ENCODE data around the gene KRT2. TPM values are rescaled to one million over a fixed set of nuclear protein-coding genes. Genes with fewer than 3 reads are reported as not detected.

The KRT2 gene
- polyA plus RNA-seq (ENCODE audit: insufficient read length in 4 of 4), result not detected

GRCh38 chr12:52651726-52652261 is at the start of gene KRT2:
KRT2 (minus strand) TSS chr12:52652211; CDS start chr12:52652142, 69 bp downstream.
- no peak for DNase-seq (ENCODE audit: low read depth in 4 of 4, low spot score in 2 of 4)

- no peak for DNase-seq (ENCODE audit: low read depth in 4 of 4, low spot score in 2 of 4)
Observed at GRCh38 chr12:52701281-52701680, 49.3 kb upstream of the KRT2 start.

DNA sequence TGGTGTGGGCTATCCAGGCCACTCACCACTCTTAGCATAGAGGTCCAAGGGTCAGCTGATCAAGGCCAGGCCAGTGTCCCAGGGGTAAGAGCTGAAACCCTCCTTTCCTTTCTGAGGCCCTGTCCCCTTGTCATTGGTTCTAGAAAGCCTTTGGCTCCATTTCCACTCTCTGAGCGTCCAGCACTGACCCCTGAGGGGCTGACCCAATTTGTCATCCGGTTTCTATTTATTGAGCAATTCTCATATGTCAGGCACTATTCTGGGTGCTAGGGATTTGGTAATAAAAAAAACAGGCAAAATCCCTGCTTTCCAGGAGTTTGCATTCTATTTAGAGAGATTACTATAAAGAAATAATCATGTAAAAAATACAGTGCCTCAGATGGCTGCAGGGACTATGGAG is 47.9 kb upstream of the KRT2 start:
- no peak for DNase-seq (ENCODE audit: low read depth in 4 of 4, low spot score in 2 of 4)

DNA sequence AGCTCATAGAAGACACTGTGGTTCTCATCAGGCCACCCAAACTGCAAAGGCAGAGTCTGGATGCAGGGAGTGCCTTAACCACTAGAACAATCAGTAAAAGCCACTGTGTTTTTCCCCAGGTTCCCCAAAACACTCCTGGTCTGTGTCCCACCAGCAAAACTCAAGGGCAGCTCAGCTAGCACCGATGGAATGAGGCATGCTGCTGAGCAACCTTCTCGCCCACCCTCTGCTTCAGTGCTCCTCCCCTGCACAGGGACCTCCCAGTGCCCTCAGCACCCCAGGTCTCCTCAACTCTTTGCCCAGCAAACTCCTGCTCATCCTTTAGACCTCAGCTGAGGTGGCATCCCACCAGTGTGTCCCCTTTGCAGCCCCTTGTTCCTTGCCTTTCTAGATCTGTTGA is 47.4 kb upstream of the KRT2 start:
- DNase-seq (ENCODE audit: low read depth in 4 of 4, low spot score in 2 of 4), result no peak

GRCh38 chr12:52698651-52699340 is 46.8 kb upstream of the KRT2 start:
- DNase-seq (ENCODE audit: low read depth in 4 of 4, low spot score in 2 of 4), result no peak

DNA sequence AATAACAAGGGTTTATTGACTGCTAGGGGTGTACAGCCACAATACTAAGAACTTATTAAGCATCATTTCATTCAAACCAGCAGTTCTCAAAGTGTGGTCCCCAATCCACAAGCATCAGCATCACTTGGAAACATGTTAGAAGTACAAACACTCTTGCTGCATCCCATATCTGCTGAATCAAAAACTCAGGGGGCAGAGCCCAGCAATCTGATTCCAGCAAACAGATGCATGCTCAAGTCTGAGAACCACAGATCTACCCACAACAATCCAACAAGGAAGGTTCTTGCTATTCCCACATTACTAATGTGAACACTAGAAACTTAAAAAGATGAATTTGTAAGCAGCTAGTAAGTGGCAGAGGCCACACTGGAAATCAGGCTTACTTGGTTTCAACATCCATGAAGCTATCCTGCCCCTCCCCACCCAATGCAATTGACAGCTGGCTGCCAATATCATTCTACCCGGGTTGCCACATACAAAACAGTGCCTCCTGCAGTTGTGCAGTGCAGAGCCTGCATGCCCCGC is 45.1 kb upstream of the KRT2 start:
- no peak for DNase-seq (ENCODE audit: low read depth in 4 of 4, low spot score in 2 of 4)

DNA sequence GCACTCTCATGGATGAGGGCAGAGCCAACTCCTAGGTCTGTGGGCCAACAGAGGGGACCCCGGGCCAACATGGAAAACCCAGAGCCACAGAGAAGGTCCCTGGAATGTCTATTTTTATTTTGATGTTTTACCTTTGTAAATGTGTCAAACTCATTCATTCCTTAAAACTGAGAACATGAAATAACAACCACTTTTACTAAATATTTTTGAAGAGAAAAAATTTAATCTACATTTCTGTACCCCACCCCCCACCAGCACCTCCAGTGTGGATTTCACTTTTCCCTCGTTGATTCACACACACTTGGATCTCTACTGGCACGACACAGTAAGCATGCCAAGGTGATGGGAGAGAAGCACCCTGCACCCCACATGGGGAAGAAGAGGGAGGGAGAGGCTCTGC is 44.6 kb upstream of the KRT2 start:
- DNase-seq (ENCODE audit: low read depth in 4 of 4, low spot score in 2 of 4), result no peak

DNA sequence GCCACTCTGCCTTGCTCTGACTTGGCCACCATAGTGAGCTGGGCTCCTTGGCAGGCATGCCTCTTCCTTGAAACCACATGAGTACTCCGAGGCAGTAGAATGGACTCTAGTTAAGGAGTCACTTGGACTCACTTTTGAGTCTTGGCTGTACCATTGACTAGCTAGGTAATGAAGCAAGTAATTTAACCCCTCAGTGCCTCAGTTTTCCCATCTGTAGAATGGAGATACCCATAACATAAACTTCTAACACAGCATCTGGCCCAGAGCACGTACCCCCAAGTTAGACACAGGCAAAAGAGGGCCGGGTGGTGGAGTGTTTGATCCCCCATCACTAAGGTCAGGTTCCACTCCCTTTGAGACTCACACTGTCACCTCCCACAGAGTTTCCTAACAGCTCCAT is 43.0 kb upstream of the KRT2 start:
- DNase-seq (ENCODE audit: low read depth in 4 of 4, low spot score in 2 of 4), result no peak

GRCh38 chr12:52694151-52694550 is 42.1 kb upstream of the KRT2 start:
- DNase-seq (ENCODE audit: low read depth in 4 of 4, low spot score in 2 of 4), result no peak

GRCh38 chr12:52693261-52693660 is 41.2 kb upstream of the KRT2 start:
- no peak for DNase-seq (ENCODE audit: low read depth in 4 of 4, low spot score in 2 of 4)

DNA sequence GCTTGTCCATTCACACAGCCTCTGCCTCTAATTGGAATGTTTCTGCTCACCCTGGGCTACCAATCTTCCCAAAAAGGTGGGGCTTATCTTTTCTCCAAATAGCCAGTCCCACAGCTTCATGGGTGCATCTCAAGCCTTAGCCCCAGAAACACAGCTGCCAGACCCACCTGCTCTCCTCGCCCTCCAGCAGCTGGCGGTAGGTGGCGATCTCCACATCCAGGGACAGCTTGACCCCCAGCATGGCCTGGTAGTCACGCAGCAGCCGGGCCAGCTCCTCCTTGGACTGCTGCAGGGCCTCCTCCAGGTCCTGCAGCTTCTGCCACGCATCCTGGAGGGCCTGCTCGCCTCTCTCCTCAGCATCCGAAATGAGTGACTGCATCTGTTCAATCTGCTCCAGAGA is 40.2 kb upstream of the KRT2 start:
- DNase-seq (ENCODE audit: low read depth in 4 of 4, low spot score in 2 of 4), result no peak

DNA sequence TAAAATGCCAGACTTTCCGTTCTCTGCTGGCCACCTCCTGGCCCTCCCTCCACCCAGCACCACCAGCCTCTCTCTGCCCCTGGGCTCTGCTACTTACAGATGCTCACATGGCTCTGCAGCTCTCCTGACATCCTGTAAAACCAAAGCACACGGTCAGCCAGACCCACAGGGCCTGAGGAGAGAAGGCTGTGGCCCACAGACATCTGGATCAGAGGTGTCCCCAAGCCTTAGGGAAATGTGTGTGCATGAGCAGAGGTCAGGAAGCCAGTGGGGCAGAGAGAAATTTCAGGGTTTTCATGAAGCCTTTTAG is 39.8 kb upstream of the KRT2 start:
- no peak for DNase-seq (ENCODE audit: low read depth in 4 of 4, low spot score in 2 of 4)

GRCh38 chr12:52691076-52691840 is 39.2 kb upstream of the KRT2 start:
- no peak for DNase-seq (ENCODE audit: low read depth in 4 of 4, low spot score in 2 of 4)

DNA sequence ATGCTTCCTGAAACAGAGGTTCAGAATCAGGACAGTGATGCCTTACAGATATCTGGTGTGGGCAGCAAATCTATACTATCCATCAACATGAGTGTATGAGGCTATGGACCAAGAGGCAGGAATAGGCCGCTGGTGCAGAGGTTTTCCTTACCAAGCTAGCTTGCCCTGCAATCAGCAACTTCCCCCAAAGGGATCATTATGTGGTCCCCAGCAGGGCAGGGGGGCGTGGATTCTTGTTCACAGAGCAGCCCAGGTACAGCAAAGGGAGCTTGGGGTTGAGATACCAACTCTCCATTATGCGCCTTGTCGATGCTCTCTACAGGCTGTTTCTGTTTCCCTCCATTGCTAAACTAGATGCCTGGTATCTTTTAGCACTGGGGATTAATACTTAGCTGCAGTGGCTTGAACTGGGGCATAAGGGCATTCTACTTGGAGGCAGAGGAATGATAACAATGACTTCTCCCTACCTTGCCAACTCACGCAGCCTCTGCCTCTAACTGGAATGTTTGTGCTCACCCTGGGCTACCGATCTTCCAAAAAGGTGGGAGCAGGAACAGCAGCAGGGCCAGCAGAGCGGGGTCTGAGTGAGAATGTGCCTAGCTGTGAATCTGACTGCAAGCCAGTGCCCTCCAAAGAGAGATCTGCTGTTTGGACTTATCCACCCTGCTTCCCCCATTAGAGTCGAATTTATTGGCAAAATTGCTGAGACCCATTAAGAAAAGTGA is 38.5 kb upstream of the KRT2 start:
- DNase-seq (ENCODE audit: low read depth in 4 of 4, low spot score in 2 of 4), result no peak

- no peak for DNase-seq (ENCODE audit: low read depth in 4 of 4, low spot score in 2 of 4)
Observed at GRCh38 chr12:52689936-52690335, 37.9 kb upstream of the KRT2 start.

DNA sequence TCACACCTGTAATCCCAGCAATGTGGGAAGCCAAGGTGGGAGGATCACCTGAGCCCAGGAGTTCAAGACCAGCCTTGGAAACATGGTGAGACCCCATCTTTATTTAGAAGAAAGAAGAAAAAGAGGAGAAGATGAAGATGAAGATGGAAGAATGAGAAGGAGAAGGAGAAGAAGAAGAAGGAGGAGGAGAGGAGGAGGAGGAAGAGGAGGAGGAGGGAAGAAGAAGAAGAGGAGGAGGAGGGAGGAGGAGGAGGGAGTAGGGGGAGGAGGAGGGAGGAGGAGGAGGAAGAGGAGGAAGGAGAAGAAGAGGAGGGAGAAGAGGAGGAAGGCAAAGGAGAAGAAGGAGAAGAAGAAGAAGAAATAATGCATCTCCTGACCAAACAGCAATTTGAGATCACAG is 37.2 kb upstream of the KRT2 start:
- no peak for DNase-seq (ENCODE audit: low read depth in 4 of 4, low spot score in 2 of 4)

- no peak for DNase-seq (ENCODE audit: low read depth in 4 of 4, low spot score in 2 of 4)
Observed at GRCh38 chr12:52688481-52688880, 36.5 kb upstream of the KRT2 start.

GRCh38 chr12:52687497-52688385 is 35.7 kb upstream of the KRT2 start:
- DNase-seq (ENCODE audit: low read depth in 4 of 4, low spot score in 2 of 4), result no peak

- no peak for DNase-seq (ENCODE audit: low read depth in 4 of 4, low spot score in 2 of 4)
Observed at GRCh38 chr12:52686756-52687487, 34.9 kb upstream of the KRT2 start.

- DNase-seq (ENCODE audit: low read depth in 4 of 4, low spot score in 2 of 4), result no peak
Observed at GRCh38 chr12:52686063-52686462, 34.1 kb upstream of the KRT2 start.

Data from left renal cortex interstitium (tissue), 4 donors.